Common myeloid progenitor, CD34-positive (primary cell): Measurements from ENCODE around the gene DUOXA2.
"Not testable (repeated sequence)": the region's sequence is repeated elsewhere in the genome, so short reads cannot be mapped to it uniquely, and the experiment has no call there.

ENCODE experiments used
- CTCF ChIA-PET: fragments of 350-600 bp; sonication (Branson Sonifier 250); formaldehyde crosslinking; loops from one replicate; lab custom pipeline; 2021; ENCODE audit warnings: antibody characterized with exemption; lab: Charles Lee
- POLR2A ChIA-PET: fragments of 350-600 bp; sonication (Branson Sonifier 250); formaldehyde crosslinking; loops from one replicate; lab custom pipeline; 2021; ENCODE audit warnings: antibody characterized with exemption; lab: Charles Lee
- DNase-seq, 3 donors: peaks; one replicate each; pipeline versions ENCODE4 v3.0.0 to v3.0.0-alpha.2; 2013
- H3K27ac ChIP-seq, 2 experiments: 1 replicate in 1 of 2; 2 replicates in 1 of 2; pipeline ENCODE4 v1.7.0; 2013; ENCODE audit warnings: inconsistent platforms in 2 of 2, low read length in 2 of 2, mild to moderate bottlenecking in 2 of 2, low read depth in 1 of 2, moderate library complexity in 1 of 2; ENCODE audit not compliant: severe bottlenecking in 2 of 2, insufficient read depth in 1 of 2, poor library complexity in 1 of 2
- H3K27me3 ChIP-seq, 5 experiments: replicated peaks in 2 of 5; 1 replicate in 3 of 5; 2 replicates in 2 of 5; pipeline versions ENCODE4 v1.6.1 to v1.7.0; 2013; ENCODE audit warnings: low read length in 4 of 5, mild to moderate bottlenecking in 2 of 5, moderate library complexity in 2 of 5, inconsistent platforms in 1 of 5; ENCODE audit not compliant: insufficient read depth in 5 of 5, control insufficient read depth in 4 of 5
- H3K36me3 ChIP-seq, 4 experiments: 1 replicate in 2 of 4; 2 replicates in 2 of 4; pipeline versions ENCODE4 v1.6.1 to v1.7.0; 2013; ENCODE audit warnings: low read length in 3 of 4, control low read depth in 1 of 4, mild to moderate bottlenecking in 1 of 4; ENCODE audit not compliant: control insufficient read depth in 4 of 4, insufficient read depth in 4 of 4
- H3K4me1 ChIP-seq, 4 experiments: 1 replicate in 3 of 4; 2 replicates in 1 of 4; pipeline versions ENCODE4 v1.6.1 to v1.7.1; 2013; ENCODE audit warnings: low read length in 3 of 4, mild to moderate bottlenecking in 3 of 4, control low read depth in 1 of 4, inconsistent platforms in 1 of 4, moderate library complexity in 1 of 4; ENCODE audit not compliant: control insufficient read depth in 4 of 4, insufficient read depth in 4 of 4; ENCODE audit errors: control extremely low read depth in 1 of 4
- H3K4me3 ChIP-seq, 7 experiments: 1 replicate in 4 of 7; 2 replicates in 3 of 7; pipeline versions ENCODE4 v1.5.1 to v1.7.0; 2013; ENCODE audit warnings: mild to moderate bottlenecking in 7 of 7, low read length in 6 of 7, moderate library complexity in 6 of 7, inconsistent platforms in 2 of 7, low read depth in 2 of 7, control low read depth in 1 of 7; ENCODE audit not compliant: insufficient read depth in 4 of 7, control insufficient read depth in 1 of 7; ENCODE audit errors: extremely low read depth in 1 of 7
- H3K9me3 ChIP-seq, 5 experiments: 1 replicate in 4 of 5; 2 replicates in 1 of 5; pipeline versions ENCODE4 v1.6.1 to v1.7.1; 2013; ENCODE audit warnings: low read length in 4 of 5, mild to moderate bottlenecking in 2 of 5, inconsistent platforms in 1 of 5, low read depth in 1 of 5, moderate library complexity in 1 of 5; ENCODE audit not compliant: control insufficient read depth in 4 of 5, insufficient read depth in 2 of 5; ENCODE audit errors: control extremely low read depth in 1 of 5
- WGBS: methylation state at CpG from one replicate; pipeline ENCODE4 v1.1.5; 2013; ENCODE audit not compliant: insufficient coverage; 5-methylcytosine and 5-hydroxymethylcytosine counted together

DUOXA2 gene

DNA sequence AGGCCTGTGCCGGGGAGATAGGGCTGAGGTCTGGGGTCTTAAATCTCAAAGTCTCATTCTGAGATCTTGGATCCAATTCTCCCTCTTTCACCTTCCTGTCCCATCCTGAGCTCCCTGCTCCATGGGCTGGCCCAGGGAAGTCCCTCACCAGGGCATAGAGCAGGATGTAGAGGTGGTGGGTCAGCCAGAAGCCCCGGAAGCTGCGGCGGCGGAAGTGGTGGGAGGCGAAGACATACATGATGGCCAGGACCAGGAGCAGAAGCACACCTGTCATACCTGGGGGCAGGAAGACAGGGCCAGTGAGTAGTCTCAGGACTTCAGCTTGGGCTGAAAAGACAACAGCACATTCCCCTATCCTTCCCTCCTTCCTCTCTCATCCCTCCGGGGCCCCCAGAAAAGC, 16.7 kb upstream of the DUOXA2 start:
- Histone ChIP-seq H3K4me3 (no peak overlapping the region), H3K9me3 (no peaks in the 10 kb centered on the region), H3K4me1 (no peaks in the 10 kb centered on the region), H3K27ac (no peak overlapping the region), H3K36me3 (no peaks in the 10 kb centered on the region), H3K27me3 (peaks cover 0 to 5% (median 0%) of the 10 kb centered on the region in 5 experiments)
- CTCF ChIA-PET = interaction anchor here (1.4 to 3.5 kb wide), 2 partner anchors 12 to 21 kb away, joined by 3 to 10 read pairs; no protein-coding TSS in a partner anchor
- no peak for DNase-seq
- POLR2A ChIA-PET = interaction anchor here (0.6 kb wide), 1 partner anchor 113 kb away, joined by 3 read pairs; no protein-coding TSS in a partner anchor
- WGBS = 98% methylated on average over 6 of the region's 7 CpGs

- H3K4me3 ChIP-seq = no peak overlapping the region
- CTCF ChIA-PET = no interaction called here
- WGBS = 89% methylated on average over 23 of the region's 23 CpGs
- no peak for DNase-seq
- POLR2A ChIA-PET = no interaction called here
- no peaks in the 10 kb centered on the region for H3K4me1 ChIP-seq
- no peaks in the 10 kb centered on the region for H3K36me3 ChIP-seq
- no peak overlapping the region for H3K27ac ChIP-seq
- peaks cover 0 to 5% (median 0%) of the 10 kb centered on the region in 5 experiments for H3K27me3 ChIP-seq
- no peaks in the 10 kb centered on the region for H3K9me3 ChIP-seq
These were observed 14.5 kb upstream of the DUOXA2 start for GRCh38 chr15:45099549-45100165.

DNA sequence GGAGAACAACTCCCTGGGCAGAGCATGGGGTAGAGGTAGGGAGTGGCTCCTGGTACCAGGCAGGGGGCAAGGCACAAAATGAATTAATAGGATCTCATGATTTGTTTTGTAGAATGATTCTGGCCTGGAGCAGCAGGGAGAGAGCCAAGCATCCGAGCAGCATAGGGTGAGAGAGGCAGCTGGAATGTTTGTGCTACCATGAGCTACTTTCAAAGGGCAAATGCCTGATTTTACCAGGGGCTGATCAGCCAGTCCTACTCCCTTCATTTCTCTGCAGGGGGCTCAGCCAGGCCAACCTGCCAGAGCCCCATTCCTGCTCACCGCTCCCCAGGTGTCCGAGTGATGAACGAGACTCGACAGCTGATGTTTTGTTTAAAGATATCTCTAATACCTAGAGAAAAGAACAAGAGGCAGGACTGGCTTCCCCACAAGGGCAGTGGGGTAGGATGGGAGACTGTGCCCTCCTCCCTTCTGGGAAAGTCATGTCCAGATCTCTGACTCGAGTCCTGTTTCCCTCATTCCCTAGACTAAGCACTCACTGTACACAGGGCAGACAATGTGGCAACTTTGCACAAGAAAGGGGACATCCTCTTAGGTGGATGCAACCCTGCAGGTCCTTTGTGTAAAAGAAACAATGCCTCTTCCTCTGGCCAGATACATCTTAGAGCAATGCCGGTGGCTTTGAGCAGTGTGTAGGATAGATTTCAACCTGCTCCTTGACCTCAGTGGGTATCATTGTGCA, 13.1 kb upstream of the DUOXA2 start:
- Histone ChIP-seq H3K4me1 (no peaks in the 10 kb centered on the region), H3K27ac (no peak overlapping the region), H3K36me3 (no peaks in the 10 kb centered on the region), H3K9me3 (no peaks in the 10 kb centered on the region), H3K4me3 (no peak overlapping the region), H3K27me3 (peaks cover 0 to 7% (median 1%) of the 10 kb centered on the region in 5 experiments)
- no peak for DNase-seq
- CTCF ChIA-PET = no interaction called here
- 71% methylated on average over 3 of the region's 7 CpGs for WGBS
- POLR2A ChIA-PET = no interaction called here

DNA sequence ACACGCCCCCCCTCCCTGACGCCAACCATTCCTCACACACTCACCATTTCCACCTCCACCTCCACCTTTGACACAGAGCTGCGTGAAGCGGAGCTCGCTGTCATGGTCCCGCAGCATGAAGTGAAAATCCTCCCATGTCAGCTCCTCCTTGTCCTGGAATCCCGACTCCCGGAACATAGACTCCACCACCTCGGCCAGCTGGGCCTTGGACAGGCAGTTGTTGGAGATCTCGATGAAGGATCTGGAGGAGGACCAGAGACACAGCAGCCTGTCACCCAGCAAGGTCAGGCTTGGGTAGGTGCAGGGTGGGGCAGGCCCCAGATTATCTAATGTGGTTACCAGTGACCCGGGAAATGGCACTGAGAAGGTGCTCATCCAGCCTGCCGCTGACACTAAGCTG, 12.4 kb upstream of the DUOXA2 start:
- ChIA-PET CTCF (no interaction called here), POLR2A (no interaction called here)
- Histone ChIP-seq H3K9me3 (no peaks in the 10 kb centered on the region), H3K4me3 (no peak overlapping the region), H3K36me3 (no peaks in the 10 kb centered on the region), H3K27ac (no peak overlapping the region), H3K4me1 (no peaks in the 10 kb centered on the region), H3K27me3 (peaks cover 0 to 12% (median 3%) of the 10 kb centered on the region in 5 experiments)
- WGBS = 95% methylated on average over 11 of the region's 12 CpGs
- no peak for DNase-seq

GRCh38 chr15:45102226-45102625, 11.9 kb upstream of the DUOXA2 start:
- peaks cover 0 to 12% (median 3%) of the 10 kb centered on the region in 5 experiments for H3K27me3 ChIP-seq
- H3K36me3 ChIP-seq = no peaks in the 10 kb centered on the region
- no peak overlapping the region for H3K4me3 ChIP-seq
- ChIA-PET CTCF (no interaction called here), POLR2A (no interaction called here)
- H3K9me3 ChIP-seq = no peaks in the 10 kb centered on the region
- WGBS = 97% methylated on average over 5 of the region's 6 CpGs
- no peak overlapping the region for H3K27ac ChIP-seq
- no peak for DNase-seq
- H3K4me1 ChIP-seq = no peaks in the 10 kb centered on the region

GRCh38 chr15:45104170-45104569, 10.0 kb upstream of the DUOXA2 start:
- H3K4me1 ChIP-seq, H3K9me3 ChIP-seq, CTCF ChIA-PET, DNase-seq, H3K36me3 ChIP-seq, H3K4me3 ChIP-seq, POLR2A ChIA-PET, H3K27ac ChIP-seq: not testable (repeated sequence)
- WGBS = 87% methylated on average over 5 of the region's 9 CpGs
- peaks cover 3 to 26% (median 11%) of the 10 kb centered on the region in 5 experiments for H3K27me3 ChIP-seq

GRCh38 chr15:45105586-45105985, 8.5 kb upstream of the DUOXA2 start:
- POLR2A ChIA-PET = no interaction called here
- peaks cover 8 to 37% (median 17%) of the 10 kb centered on the region in 5 experiments for H3K27me3 ChIP-seq

More at GRCh38 chr15:45105586-45105985, 8.5 kb upstream of the DUOXA2 start:
- DNase-seq = no peak
- Histone ChIP-seq H3K27ac (no peak overlapping the region), H3K4me3 (no peak overlapping the region), H3K36me3 (no peaks in the 10 kb centered on the region), H3K4me1 (no peaks in the 10 kb centered on the region), H3K9me3 (no peaks in the 10 kb centered on the region)
- WGBS = 100% methylated on average over 7 of the region's 11 CpGs
- CTCF ChIA-PET = interaction anchor here (1.0 to 1.5 kb wide), 2 partner anchors 11 to 12 kb away, joined by 3 to 4 read pairs; no protein-coding TSS in a partner anchor
